Ovary (tissue), 9 donors: ENCODE results near the gene TMEM50A. TPM values are rescaled to one million over a fixed set of nuclear protein-coding genes. Genes with fewer than 3 reads are reported as not detected.
"Not testable (repeated sequence)": the region's sequence is repeated elsewhere in the genome, so short reads cannot be mapped to it uniquely, and the experiment has no call there.

Experiments used
- DNase-seq, 5 donors: peaks; one replicate each; pipeline ENCODE4 v3.0.0-alpha.2; 2019 to 2020
- H3K27ac ChIP-seq, 2 donors: fragments of 200-600 bp; one replicate each; pipeline versions ENCODE4 v1.5.1 to v1.8.0; 2019 to 2022
- H3K27me3 ChIP-seq: fragments of 200-600 bp; one replicate; pipeline ENCODE4 v1.8.0; 2022
- H3K36me3 ChIP-seq: fragments of 200-600 bp; sonication (generic); one replicate; pipeline ENCODE4 v1.5.1; 2019
- H3K4me1 ChIP-seq: one replicate; pipeline ENCODE4 v1.8.1; 2013; ENCODE audit warnings: mild to moderate bottlenecking, moderate library complexity; ENCODE audit not compliant: insufficient read depth
- H3K4me3 ChIP-seq: fragments of 200-600 bp; sonication (generic); one replicate; pipeline ENCODE4 v1.5.1; 2017
- H3K9me3 ChIP-seq, 2 donors: fragments of 200-600 bp in 1 of 2; sonication (generic) in 1 of 2; one replicate each; pipeline versions ENCODE4 v1.5.1 to v1.8.1; 2013 to 2019; ENCODE audit warnings: mild to moderate bottlenecking in 1 of 2, moderate library complexity in 1 of 2
- EP300 ChIP-seq: sonication (generic); formaldehyde crosslinking; IDR thresholded peaks from one replicate; pipeline ENCODE4 v1.6.1; 2017; ENCODE audit warnings: antibody characterized with exemption
- POLR2A ChIP-seq: fragments of 450-650 bp; IDR thresholded peaks from one replicate; pipeline ENCODE4 v1.6.1; 2017; ENCODE audit warnings: antibody characterized with exemption, mild to moderate bottlenecking, moderate library complexity
- WGBS, 3 donors: extraction: QIAGEN DNeasy Blood & Tissue Kit in 1 of 3; methylation state at CpG; one replicate each; pipeline versions ENCODE4 v1.1.5 to v1.1.7; 2013 to 2017; 5-methylcytosine and 5-hydroxymethylcytosine counted together
- intact Hi-C, 4 donors: fragments of 100-400 bp; cut with DNase I; formaldehyde crosslinking; loops; one replicate each; pipeline versions ENCODE4 v1.11.0 to v1.15.1; 2022 to 2023
- polyA plus RNA-seq, 2 donors: library from polyadenylated mRNA; stranded (reverse); fragments of 200-250 nt in 1 of 2; fragments of 350-450 nt in 1 of 2; fragmentation: Illumina TruSeq in 1 of 2; extraction: RNeasy Lipid Tissue Mini Kit (QIAGEN cat#74804) in 1 of 2; gene quantifications; one replicate each; pipeline ENCODE4 v1.2.3, GENCODE V29; 2013 to 2014
- total RNA-seq, 7 donors: library from RNA; depleted of rRNA in 2 of 7; stranded (reverse); fragments of >200 nt in 2 of 7; fragmentation: NEBNext Ultra II Directional in 3 of 7; extraction: Animal tissue kit (Norgen Biotek cat#: 25700) in 3 of 7; gene quantifications; one replicate each; pipeline versions ENCODE4 v1.1.0 to v1.2.4, GENCODE V29; 2016 to 2023
- TF ChIP-seq, protein P1 (sequence below), 3 donors: fragments of 450-650 bp in 2 of 3; fragments of 200-600 bp in 1 of 3; IDR thresholded peaks; one replicate each; pipeline versions ENCODE4 v1.5.1 to v1.8.0; 2016 to 2022; ENCODE audit warnings: antibody characterized with exemption in 3 of 3, mild to moderate bottlenecking in 1 of 3
- donor health status: DM: no; HTN: no; CAD: no; lungs with moderate emphysema.
- donor health status: DM: no; HTN: no; CAD: no.
- donor health status: Bipolar disorder and iron deficiency.
- donor health status: DM: yes; HTN: yes; CAD: no.
- donor health status: DM: no; HTN: no; CAD: no.
- donor health status: DM: yes; HTN: yes; CAD: no.

Gene TMEM50A
- total and polyA plus RNA-seq, 9 donors: 50.0 to 140 (median 59.8) TPM

DNA sequence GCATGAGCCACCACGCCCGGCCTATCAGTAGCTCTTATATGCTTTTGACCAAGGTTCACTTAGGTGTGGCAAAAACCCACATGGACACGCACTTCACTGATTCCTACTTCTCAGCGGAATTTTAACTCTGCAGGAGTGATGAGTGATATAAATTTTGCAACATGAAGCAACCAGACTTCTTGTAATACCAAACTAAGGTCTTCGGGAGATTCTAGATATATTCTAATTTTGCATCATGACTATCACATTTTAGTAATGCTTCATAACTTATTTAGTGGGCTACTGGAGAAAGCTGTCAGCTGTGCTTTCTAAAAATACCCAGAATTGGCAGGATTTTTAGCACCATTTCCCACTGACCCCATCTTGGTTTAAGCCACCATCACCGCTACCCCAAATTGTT lies 54.7 kb downstream of the TMEM50A start:
- TF ChIP-seq, protein P1, sequence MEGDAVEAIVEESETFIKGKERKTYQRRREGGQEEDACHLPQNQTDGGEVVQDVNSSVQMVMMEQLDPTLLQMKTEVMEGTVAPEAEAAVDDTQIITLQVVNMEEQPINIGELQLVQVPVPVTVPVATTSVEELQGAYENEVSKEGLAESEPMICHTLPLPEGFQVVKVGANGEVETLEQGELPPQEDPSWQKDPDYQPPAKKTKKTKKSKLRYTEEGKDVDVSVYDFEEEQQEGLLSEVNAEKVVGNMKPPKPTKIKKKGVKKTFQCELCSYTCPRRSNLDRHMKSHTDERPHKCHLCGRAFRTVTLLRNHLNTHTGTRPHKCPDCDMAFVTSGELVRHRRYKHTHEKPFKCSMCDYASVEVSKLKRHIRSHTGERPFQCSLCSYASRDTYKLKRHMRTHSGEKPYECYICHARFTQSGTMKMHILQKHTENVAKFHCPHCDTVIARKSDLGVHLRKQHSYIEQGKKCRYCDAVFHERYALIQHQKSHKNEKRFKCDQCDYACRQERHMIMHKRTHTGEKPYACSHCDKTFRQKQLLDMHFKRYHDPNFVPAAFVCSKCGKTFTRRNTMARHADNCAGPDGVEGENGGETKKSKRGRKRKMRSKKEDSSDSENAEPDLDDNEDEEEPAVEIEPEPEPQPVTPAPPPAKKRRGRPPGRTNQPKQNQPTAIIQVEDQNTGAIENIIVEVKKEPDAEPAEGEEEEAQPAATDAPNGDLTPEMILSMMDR (IDR thresholded peaks at IDR 0.05): no peak
- TF ChIP-seq EP300: no peak
- no peak for TF ChIP-seq POLR2A
- H3K27me3 ChIP-seq: no peaks in the 10 kb centered on the region
- no peak overlapping the region for H3K27ac ChIP-seq
- H3K4me3 ChIP-seq: no peak overlapping the region
- H3K36me3 ChIP-seq: no peaks in the 10 kb centered on the region
- intact Hi-C loops: no loop called here
- H3K4me1 ChIP-seq: no peaks in the 10 kb centered on the region
- no peaks in the 10 kb centered on the region for H3K9me3 ChIP-seq
- DNase-seq: no peak
- WGBS, 3 donors: 93 to 94% (median 93%) methylated on average over 6 of the region's 6 CpGs

DNA sequence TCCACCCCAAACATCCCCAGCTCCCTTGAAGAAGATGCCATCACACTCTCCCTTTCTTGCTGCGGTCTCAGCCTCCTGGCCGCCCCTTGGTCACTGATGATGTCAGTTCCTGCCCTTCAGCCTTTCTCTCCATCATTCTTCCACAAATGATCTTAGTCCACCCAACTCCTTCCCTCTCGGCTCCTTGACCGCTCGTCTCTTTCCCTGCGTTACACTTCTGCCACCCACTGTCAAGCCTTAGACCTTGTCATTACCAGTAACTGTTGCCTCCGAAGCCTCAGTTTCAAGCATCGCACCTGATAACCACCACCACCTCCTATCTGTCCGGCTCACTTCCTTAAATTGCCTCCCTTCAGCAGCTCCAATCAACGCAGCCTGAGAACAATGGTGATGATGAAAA lies 59.4 kb downstream of the TMEM50A start:
- WGBS, 3 donors: 21 to 42% (median 24%) methylated on average over 3 to 7 of the region's 10 CpGs
- H3K27me3 ChIP-seq, intact Hi-C loops, H3K4me1 ChIP-seq, H3K36me3 ChIP-seq, H3K9me3 ChIP-seq, H3K4me3 ChIP-seq, H3K27ac ChIP-seq: not testable (repeated sequence)
- DNase-seq: peak in 1 of 5 donors; percentile 32

DNA sequence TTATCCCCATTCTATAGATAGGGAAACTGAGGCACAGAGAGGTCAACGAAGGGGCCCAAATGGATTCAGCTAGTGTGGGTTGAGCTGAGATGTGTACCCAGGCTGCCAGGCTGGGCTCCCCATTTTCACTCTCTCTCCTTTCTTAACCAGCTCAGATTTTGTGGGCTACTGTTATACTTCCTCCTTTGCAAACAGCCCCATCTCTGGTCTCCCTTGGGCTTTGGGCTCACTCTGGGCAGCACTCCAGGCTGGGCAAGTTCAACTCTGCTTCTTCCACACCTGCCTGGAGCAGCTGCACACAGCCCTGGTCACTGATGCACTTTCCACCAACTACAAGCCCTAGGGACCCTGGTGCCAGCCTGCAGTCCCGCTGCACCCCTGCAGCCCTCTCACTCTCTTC lies 59.9 kb downstream of the TMEM50A start:
- H3K27me3 ChIP-seq, H3K36me3 ChIP-seq, H3K27ac ChIP-seq, H3K4me1 ChIP-seq, DNase-seq, intact Hi-C loops, H3K9me3 ChIP-seq, H3K4me3 ChIP-seq: not testable (repeated sequence)
- WGBS, 3 donors: no CpG with 5 or more reads among the region's 2 CpGs

DNA sequence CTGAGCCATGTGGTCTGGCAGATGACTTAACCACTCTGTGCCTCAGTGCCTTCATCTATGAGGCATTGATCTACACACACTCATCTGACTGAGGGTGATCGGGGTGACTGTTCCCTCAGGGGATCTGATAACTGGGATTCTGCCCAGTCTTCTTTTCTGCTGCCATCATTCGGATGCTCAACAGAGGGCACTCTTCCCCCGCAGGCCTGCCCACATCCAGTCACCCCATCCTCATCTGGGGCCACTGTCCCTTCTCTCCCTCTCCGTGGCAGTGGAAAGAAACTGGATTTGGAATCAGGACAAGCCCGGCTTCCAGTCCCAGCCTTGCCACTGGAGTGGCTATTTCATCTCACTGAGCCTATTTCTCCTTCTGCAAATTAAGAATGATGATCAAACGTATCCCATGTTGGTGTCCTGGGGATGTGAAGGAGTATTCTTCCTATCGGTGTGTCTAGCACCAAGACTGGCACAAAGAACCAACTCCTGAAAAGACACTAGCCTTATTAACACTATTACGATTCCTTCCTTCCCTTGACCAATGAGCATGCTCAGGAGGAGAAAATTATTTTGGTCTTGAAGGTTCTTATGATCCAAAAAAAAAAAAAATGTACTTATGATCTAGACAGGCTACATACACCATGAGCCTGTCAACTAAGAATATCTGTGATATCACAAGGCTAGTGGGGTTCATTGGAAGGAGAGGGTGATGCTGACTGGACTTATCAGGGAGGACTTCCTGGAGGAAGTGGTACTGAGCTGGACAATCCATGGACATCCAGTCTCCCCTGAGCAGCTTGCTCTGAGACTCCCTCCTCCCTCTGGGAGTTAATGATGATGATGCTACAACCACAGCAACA lies 65.0 kb downstream of the TMEM50A start:
- not testable (repeated sequence) for H3K27ac ChIP-seq, H3K27me3 ChIP-seq, DNase-seq, H3K4me1 ChIP-seq, H3K9me3 ChIP-seq, H3K36me3 ChIP-seq, H3K4me3 ChIP-seq
- intact Hi-C loops: loop anchor here in 3 of 4 donors (5.0 to 10.0 kb wide), 2 partner anchors 119 to 122 kb away; no protein-coding TSS in a partner anchor
- WGBS, 3 donors: 8 to 18% (median 13%) methylated on average over 5 to 6 of the region's 8 CpGs

DNA sequence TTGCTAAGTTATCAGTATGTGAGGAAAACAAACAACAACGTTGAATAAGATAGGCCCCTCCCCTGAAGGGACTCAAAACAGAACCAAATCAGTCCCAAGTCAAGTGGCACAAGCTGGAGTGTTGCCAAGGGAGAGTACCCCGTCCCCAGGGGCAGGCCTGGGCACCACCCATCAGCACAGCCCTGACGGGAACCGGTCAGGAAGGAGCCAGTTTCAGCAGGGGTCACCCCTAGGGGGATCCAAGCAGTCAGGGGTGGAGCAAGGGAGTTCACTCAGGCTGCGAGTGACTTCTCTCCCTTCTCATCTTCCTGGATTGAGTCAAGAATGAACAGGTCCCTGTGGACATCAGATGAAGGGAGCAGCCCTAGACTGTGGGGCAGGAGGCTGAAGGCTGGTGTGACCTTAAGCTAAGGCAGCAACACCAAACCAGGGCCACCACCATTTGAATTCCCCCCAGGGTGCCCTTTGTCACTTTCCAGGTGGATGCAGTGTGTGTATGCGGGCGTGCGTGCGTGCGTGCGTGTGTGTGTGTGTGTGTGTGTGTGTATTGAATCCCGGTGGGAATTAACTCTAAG lies 67.7 kb downstream of the TMEM50A start:
- not testable (repeated sequence) for H3K27me3 ChIP-seq, DNase-seq, H3K36me3 ChIP-seq, H3K4me3 ChIP-seq, H3K27ac ChIP-seq, H3K9me3 ChIP-seq, H3K4me1 ChIP-seq
- intact Hi-C loops: loop anchor here in 3 of 4 donors (5.0 to 10.0 kb wide), 2 partner anchors 116 to 119 kb away; no protein-coding TSS in a partner anchor
- WGBS, 3 donors: 62 to 73% methylated on average over 8 to 10 of the region's 12 CpGs; no CpG with 5 or more reads in 1 of the 3 donors

DNA sequence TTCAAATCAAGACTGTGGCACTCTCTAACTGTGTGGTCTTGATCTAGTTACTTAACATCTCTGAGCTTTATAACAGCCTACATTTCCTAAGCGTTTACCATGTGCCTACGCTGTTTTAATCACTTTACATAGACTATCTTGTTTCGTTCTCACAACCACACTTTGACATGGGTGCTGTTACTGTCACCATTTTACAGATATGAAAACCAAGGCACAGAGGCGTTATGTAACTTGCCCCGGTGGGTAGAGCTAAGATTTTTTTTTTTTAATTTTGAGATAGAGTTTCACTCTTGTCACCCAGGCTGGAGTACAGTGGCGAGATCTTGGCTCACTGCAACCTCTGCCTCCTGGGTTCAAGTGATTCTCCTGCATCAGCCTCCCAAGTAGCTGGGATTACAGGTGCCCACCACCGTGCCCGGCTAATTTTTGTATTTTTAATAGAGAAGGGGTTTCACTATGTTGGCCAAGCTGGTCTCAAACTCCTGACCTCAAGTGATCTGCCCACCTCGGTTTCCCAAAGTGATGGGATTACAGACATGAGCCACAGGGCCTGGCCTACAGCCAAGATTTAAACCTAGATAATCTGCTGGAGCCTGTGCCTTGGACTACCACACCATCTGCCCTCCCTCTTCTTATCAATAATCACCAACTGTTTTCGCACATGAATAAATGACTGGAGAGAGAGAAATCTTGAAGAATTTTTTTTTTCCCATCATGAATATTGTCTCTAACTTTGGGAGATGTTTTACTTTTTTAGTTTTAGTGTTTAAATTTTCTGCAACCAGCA lies 71.7 kb downstream of the TMEM50A start:
- H3K27ac ChIP-seq, H3K4me3 ChIP-seq, H3K9me3 ChIP-seq, H3K27me3 ChIP-seq, H3K36me3 ChIP-seq, H3K4me1 ChIP-seq, DNase-seq: not testable (repeated sequence)
- 85 to 93% (median 92%) methylated on average over 8 to 10 of the region's 10 CpGs for WGBS, 3 donors
- intact Hi-C loops: loop anchor here (5.0 to 10.0 kb wide), 3 partner anchors 112 to 125 kb away; no protein-coding TSS in a partner anchor

Other genes with a start within 250 kb of the TMEM50A start
- gene SYF2, start 105.8 kb upstream of the TMEM50A start, total RNA-seq: 100 to 1,000 TPM in 1 of 7 donors, 10 to 100 TPM in 6; 38.2 to 106 (median 64.5) TPM
- gene SYF2, start 105.8 kb upstream of the TMEM50A start, polyA plus RNA-seq: 100 to 1,000 TPM; 122 to 141 TPM
- gene RSRP1, start 90.9 kb upstream of the TMEM50A start, total RNA-seq: 100 to 1,000 TPM in 2 of 7 donors, 10 to 100 TPM in 5; 52.1 to 138 (median 82.1) TPM
- 100 to 1,000 TPM in 1 of 2 donors, 10 to 100 TPM in 1; 70.0 to 131 TPM for gene RSRP1, start 90.9 kb upstream of the TMEM50A start, polyA plus RNA-seq
- gene RHD, start 65.8 kb upstream of the TMEM50A start, total RNA-seq: not detected
- gene RHD, start 65.8 kb upstream of the TMEM50A start, polyA plus RNA-seq: not detected
- gene RHCE, start 82.5 kb downstream of the TMEM50A start, total RNA-seq: under 1 TPM in 6 of 7 donors, not detected in 1; 0.27 to 0.83 (median 0.53) TPM
- gene RHCE, start 82.5 kb downstream of the TMEM50A start, polyA plus RNA-seq: under 1 TPM; 0.21 to 0.62 TPM
- 10 to 100 TPM; 14.1 to 26.8 (median 23.4) TPM for gene MACO1, start 92.6 kb downstream of the TMEM50A start, total RNA-seq
- gene MACO1, start 92.6 kb downstream of the TMEM50A start, polyA plus RNA-seq: 10 to 100 TPM; 14.5 to 30.4 TPM
- gene LDLRAP1, start 205.3 kb downstream of the TMEM50A start, total RNA-seq: 10 to 100 TPM in 6 of 7 donors, 1 to 10 TPM in 1; 9.3 to 17.4 (median 13.7) TPM
- 10 to 100 TPM in 1 of 2 donors, 1 to 10 TPM in 1; 9.1 to 12.2 TPM for gene LDLRAP1, start 205.3 kb downstream of the TMEM50A start, polyA plus RNA-seq